ENCODE results near the gene MYCT1.
"Not testable (repeated sequence)": the region's sequence is repeated elsewhere in the genome, so short reads cannot be mapped to it uniquely, and the experiment has no call there.

GRCh38 chr6:152682935-152683334 is 14.8 kb upstream of the MYCT1 start:
- TF ChIP-seq, protein P1, sequence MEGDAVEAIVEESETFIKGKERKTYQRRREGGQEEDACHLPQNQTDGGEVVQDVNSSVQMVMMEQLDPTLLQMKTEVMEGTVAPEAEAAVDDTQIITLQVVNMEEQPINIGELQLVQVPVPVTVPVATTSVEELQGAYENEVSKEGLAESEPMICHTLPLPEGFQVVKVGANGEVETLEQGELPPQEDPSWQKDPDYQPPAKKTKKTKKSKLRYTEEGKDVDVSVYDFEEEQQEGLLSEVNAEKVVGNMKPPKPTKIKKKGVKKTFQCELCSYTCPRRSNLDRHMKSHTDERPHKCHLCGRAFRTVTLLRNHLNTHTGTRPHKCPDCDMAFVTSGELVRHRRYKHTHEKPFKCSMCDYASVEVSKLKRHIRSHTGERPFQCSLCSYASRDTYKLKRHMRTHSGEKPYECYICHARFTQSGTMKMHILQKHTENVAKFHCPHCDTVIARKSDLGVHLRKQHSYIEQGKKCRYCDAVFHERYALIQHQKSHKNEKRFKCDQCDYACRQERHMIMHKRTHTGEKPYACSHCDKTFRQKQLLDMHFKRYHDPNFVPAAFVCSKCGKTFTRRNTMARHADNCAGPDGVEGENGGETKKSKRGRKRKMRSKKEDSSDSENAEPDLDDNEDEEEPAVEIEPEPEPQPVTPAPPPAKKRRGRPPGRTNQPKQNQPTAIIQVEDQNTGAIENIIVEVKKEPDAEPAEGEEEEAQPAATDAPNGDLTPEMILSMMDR (IDR thresholded peaks at IDR 0.05) = not testable (repeated sequence)
- TF ChIP-seq ZFX (IDR thresholded peaks at IDR 0.05; ENCODE audit: borderline replicate concordance) = not testable (repeated sequence)

All from 22Rv1 (cell line).